H1 (cell line): Measurements from ENCODE around the gene SUSD5. TPM values are rescaled to one million over a fixed set of nuclear protein-coding genes. Genes with fewer than 3 reads are reported as not detected.

ENCODE experiments used
- JUN ChIP-seq: IDR thresholded peaks from 2 replicates; pipeline ENCODE4 v1.6.1; 2011; ENCODE audit warnings: low read depth, mild to moderate bottlenecking, improper control_type of control experiment, low read length
- NRF1 ChIP-seq: IDR thresholded peaks from 2 replicates; pipeline ENCODE4 v1.6.1; 2011; ENCODE audit warnings: mild to moderate bottlenecking, low read depth, low read length, improper control_type of control experiment
- SIX5 ChIP-seq: IDR thresholded peaks from 2 replicates; pipeline ENCODE4 v1.6.1; 2011; ENCODE audit warnings: mild to moderate bottlenecking, low read depth, low read length
- SP1 ChIP-seq: IDR thresholded peaks from 2 replicates; pipeline ENCODE4 v1.6.1; 2011; ENCODE audit warnings: low read depth, low read length
- TAF1 ChIP-seq: IDR thresholded peaks from 2 replicates; pipeline ENCODE4 v1.6.1; 2011; ENCODE audit warnings: mild to moderate bottlenecking, low read depth, low read length
- polyA plus RNA-seq, 7 experiments: library from polyadenylated mRNA; depleted of rRNA in 3 of 7; stranded (reverse) in 5 of 7; unstranded in 2 of 7; fragments of >200 nt in 5 of 7; fragments of 200-250 nt in 2 of 7; gene quantifications; 1 replicate in 5 of 7; 2 replicates in 1 of 7; 4 replicates in 1 of 7; pipeline versions ENCODE4 v1.2.1 to v1.2.3, GENCODE V29; 2011 to 2013; ENCODE audit warnings: missing spikeins in 2 of 7, mixed read lengths in 2 of 7
- total RNA-seq: library from RNA; stranded (reverse); fragmentation: NEBNext Ultra II Directional; extraction: Animal tissue kit (Norgen Biotek cat#: 25700); gene quantifications from 2 replicates; pipeline ENCODE4 v1.2.1, GENCODE V29; 2021
- TF ChIP-seq, protein P1 (sequence below): fragments of 300-600 bp; sonication (generic); IDR thresholded peaks from 2 replicates; pipeline ENCODE4 v1.7.1; 2012; ENCODE audit warnings: low read length, moderate library complexity, mild to moderate bottlenecking, inconsistent platforms; ENCODE audit not compliant: insufficient replicate concordance

Gene SUSD5
- total and polyA plus RNA-seq, 2 of the 8 experiments (the other 6 are each of a cell fraction or from before 2014, with no cell fraction given), result 0.92 to 3.3 TPM

DNA sequence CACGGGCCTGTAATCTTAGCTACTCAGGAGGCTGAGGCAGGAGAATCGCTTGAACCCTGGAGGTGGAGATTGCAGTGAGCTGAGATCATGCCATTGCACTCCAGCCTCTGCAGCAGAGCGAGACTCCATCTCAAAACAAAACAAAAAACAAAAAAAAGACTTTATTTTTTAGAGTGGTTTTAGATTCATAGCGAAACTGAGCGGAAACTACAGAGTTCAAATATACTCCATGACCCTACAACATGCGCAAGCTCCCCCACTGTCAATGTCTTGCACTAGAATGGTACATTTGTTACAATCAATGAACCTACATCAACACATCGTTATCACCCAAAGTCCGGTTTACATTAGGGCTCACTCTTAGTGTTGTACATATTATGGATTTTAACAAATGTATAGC, 107.0 kb downstream of the SUSD5 start (continued):
- TF ChIP-seq TAF1 (no peak), NRF1 (no peak), SIX5 (no peak), SP1 (no peak), JUN (no peak)
- TF ChIP-seq, protein P1, sequence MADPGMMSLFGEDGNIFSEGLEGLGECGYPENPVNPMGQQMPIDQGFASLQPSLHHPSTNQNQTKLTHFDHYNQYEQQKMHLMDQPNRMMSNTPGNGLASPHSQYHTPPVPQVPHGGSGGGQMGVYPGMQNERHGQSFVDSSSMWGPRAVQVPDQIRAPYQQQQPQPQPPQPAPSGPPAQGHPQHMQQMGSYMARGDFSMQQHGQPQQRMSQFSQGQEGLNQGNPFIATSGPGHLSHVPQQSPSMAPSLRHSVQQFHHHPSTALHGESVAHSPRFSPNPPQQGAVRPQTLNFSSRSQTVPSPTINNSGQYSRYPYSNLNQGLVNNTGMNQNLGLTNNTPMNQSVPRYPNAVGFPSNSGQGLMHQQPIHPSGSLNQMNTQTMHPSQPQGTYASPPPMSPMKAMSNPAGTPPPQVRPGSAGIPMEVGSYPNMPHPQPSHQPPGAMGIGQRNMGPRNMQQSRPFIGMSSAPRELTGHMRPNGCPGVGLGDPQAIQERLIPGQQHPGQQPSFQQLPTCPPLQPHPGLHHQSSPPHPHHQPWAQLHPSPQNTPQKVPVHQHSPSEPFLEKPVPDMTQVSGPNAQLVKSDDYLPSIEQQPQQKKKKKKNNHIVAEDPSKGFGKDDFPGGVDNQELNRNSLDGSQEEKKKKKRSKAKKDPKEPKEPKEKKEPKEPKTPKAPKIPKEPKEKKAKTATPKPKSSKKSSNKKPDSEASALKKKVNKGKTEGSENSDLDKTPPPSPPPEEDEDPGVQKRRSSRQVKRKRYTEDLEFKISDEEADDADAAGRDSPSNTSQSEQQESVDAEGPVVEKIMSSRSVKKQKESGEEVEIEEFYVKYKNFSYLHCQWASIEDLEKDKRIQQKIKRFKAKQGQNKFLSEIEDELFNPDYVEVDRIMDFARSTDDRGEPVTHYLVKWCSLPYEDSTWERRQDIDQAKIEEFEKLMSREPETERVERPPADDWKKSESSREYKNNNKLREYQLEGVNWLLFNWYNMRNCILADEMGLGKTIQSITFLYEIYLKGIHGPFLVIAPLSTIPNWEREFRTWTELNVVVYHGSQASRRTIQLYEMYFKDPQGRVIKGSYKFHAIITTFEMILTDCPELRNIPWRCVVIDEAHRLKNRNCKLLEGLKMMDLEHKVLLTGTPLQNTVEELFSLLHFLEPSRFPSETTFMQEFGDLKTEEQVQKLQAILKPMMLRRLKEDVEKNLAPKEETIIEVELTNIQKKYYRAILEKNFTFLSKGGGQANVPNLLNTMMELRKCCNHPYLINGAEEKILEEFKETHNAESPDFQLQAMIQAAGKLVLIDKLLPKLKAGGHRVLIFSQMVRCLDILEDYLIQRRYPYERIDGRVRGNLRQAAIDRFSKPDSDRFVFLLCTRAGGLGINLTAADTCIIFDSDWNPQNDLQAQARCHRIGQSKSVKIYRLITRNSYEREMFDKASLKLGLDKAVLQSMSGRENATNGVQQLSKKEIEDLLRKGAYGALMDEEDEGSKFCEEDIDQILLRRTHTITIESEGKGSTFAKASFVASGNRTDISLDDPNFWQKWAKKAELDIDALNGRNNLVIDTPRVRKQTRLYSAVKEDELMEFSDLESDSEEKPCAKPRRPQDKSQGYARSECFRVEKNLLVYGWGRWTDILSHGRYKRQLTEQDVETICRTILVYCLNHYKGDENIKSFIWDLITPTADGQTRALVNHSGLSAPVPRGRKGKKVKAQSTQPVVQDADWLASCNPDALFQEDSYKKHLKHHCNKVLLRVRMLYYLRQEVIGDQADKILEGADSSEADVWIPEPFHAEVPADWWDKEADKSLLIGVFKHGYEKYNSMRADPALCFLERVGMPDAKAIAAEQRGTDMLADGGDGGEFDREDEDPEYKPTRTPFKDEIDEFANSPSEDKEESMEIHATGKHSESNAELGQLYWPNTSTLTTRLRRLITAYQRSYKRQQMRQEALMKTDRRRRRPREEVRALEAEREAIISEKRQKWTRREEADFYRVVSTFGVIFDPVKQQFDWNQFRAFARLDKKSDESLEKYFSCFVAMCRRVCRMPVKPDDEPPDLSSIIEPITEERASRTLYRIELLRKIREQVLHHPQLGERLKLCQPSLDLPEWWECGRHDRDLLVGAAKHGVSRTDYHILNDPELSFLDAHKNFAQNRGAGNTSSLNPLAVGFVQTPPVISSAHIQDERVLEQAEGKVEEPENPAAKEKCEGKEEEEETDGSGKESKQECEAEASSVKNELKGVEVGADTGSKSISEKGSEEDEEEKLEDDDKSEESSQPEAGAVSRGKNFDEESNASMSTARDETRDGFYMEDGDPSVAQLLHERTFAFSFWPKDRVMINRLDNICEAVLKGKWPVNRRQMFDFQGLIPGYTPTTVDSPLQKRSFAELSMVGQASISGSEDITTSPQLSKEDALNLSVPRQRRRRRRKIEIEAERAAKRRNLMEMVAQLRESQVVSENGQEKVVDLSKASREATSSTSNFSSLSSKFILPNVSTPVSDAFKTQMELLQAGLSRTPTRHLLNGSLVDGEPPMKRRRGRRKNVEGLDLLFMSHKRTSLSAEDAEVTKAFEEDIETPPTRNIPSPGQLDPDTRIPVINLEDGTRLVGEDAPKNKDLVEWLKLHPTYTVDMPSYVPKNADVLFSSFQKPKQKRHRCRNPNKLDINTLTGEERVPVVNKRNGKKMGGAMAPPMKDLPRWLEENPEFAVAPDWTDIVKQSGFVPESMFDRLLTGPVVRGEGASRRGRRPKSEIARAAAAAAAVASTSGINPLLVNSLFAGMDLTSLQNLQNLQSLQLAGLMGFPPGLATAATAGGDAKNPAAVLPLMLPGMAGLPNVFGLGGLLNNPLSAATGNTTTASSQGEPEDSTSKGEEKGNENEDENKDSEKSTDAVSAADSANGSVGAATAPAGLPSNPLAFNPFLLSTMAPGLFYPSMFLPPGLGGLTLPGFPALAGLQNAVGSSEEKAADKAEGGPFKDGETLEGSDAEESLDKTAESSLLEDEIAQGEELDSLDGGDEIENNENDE, result no peak
